Nephron (organoid): Measurements from ENCODE around the gene FA2H.
A peak's percentile ranks its signal among the peaks of the same experiment; 100 is the strongest.

ENCODE experiments used
- H3K27ac Mint-ChIP-seq, 3 experiments: 2 replicates each; pipeline ENCODE4 v1.8.0; 2020; ENCODE audit warnings: mixed read lengths in 3 of 3, mild to moderate bottlenecking in 2 of 3, moderate library complexity in 1 of 3
- H3K27me3 Mint-ChIP-seq: 2 replicates; pipeline ENCODE4 v1.8.0; 2021; ENCODE audit warnings: low read depth, mild to moderate bottlenecking, moderate library complexity, mixed read lengths
- H3K36me3 Mint-ChIP-seq: 2 replicates; pipeline ENCODE4 v1.8.0; 2020; ENCODE audit warnings: low read depth, mixed read lengths
- H3K4me1 Mint-ChIP-seq: 2 replicates; pipeline ENCODE4 v1.8.0; 2020; ENCODE audit warnings: mixed read lengths
- H3K4me3 Mint-ChIP-seq, 3 experiments: 2 replicates each; pipeline ENCODE4 v1.8.0; 2020; ENCODE audit warnings: mild to moderate bottlenecking in 3 of 3, mixed read lengths in 3 of 3, moderate library complexity in 2 of 3
- H3K9me3 Mint-ChIP-seq: 2 replicates; pipeline ENCODE4 v1.8.0; 2020; ENCODE audit warnings: mixed read lengths
- TF ChIP-seq, protein P1 (sequence below), 3 experiments: fragments of 200-600 bp; sonication (generic); IDR thresholded peaks; one replicate each; pipeline ENCODE4 v1.5.0; 2021; ENCODE audit warnings: antibody characterized with exemption in 3 of 3; ENCODE audit not compliant: unreplicated experiment in 3 of 3

The FA2H gene

DNA sequence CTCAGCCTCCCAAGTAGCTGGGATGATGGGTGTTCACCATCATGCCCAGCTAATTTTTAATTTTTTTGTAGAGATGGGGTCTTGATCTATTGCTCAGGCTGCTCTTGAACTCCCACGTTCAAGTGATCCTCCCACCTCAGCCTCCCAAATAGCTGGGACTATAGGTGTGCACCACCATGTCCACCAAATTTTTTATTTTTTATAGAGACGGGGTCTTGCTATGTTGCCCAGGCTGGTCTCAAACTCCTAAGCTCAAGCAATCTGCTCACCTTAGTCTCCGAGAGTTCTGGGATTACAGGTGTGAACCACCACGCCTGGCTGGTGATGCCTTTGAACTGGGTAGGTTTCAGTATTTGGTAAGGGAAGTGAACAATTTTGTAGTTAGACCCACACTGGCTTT lies 30.1 kb downstream of the FA2H start:
- peaks cover 7% of the 10 kb centered on the region for H3K4me1 Mint-ChIP-seq
- peaks cover 3% of the 10 kb centered on the region for H3K27me3 Mint-ChIP-seq
- H3K9me3 Mint-ChIP-seq = no peaks in the 10 kb centered on the region
- no peak overlapping the region for H3K27ac Mint-ChIP-seq
- no peak overlapping the region for H3K4me3 Mint-ChIP-seq
- no peaks in the 10 kb centered on the region for H3K36me3 Mint-ChIP-seq
- TF ChIP-seq, protein P1, sequence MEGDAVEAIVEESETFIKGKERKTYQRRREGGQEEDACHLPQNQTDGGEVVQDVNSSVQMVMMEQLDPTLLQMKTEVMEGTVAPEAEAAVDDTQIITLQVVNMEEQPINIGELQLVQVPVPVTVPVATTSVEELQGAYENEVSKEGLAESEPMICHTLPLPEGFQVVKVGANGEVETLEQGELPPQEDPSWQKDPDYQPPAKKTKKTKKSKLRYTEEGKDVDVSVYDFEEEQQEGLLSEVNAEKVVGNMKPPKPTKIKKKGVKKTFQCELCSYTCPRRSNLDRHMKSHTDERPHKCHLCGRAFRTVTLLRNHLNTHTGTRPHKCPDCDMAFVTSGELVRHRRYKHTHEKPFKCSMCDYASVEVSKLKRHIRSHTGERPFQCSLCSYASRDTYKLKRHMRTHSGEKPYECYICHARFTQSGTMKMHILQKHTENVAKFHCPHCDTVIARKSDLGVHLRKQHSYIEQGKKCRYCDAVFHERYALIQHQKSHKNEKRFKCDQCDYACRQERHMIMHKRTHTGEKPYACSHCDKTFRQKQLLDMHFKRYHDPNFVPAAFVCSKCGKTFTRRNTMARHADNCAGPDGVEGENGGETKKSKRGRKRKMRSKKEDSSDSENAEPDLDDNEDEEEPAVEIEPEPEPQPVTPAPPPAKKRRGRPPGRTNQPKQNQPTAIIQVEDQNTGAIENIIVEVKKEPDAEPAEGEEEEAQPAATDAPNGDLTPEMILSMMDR (IDR thresholded peaks at IDR 0.05; ENCODE audit: unreplicated experiment in 3 of 3) = no peak

- peaks cover 9% of the 10 kb centered on the region for H3K27me3 Mint-ChIP-seq
- no peaks in the 10 kb centered on the region for H3K9me3 Mint-ChIP-seq
- peaks cover 7% of the 10 kb centered on the region for H3K4me1 Mint-ChIP-seq
- no peaks in the 10 kb centered on the region for H3K36me3 Mint-ChIP-seq
- H3K27ac Mint-ChIP-seq = peak overlapping the region in 1 of 3 experiments; percentile 55
- no peak overlapping the region for H3K4me3 Mint-ChIP-seq
- TF ChIP-seq, protein P1 (IDR thresholded peaks at IDR 0.05; ENCODE audit: unreplicated experiment in 3 of 3) = no peak
These were observed 30.8 kb downstream of the FA2H start for GRCh38 chr16:74743668-74744299.

DNA sequence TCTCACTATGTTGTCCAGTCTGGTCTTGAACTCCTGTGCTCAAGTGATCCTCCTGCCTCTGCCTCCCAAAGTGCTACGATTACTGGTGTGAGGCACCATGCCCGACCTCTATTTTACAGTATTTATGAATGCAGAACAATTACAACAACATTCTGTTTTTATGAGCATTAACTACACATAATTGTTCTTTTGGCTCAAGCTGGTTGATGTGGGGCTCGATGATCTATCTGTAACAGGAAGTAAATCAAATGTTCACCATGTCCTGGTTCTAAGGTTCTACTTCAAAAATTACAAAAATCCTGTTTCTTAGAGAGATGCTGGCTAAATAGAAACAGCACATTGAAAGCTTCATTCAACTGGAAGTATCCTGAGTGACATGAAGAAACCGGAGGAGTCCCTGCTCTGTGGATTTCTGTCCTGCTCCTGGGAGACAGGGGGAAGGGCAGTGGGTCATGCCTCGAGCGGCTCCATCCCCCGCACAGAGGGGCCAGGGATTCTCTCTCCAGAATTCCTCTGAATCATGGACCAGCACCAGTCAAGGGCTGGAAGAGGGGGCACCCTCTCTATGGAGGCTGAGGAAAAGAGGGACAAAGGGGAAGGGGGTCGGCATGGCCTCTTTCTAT lies 31.5 kb downstream of the FA2H start:
- TF ChIP-seq, protein P1 (IDR thresholded peaks at IDR 0.05; ENCODE audit: unreplicated experiment in 3 of 3) = no peak
- no peaks in the 10 kb centered on the region for H3K9me3 Mint-ChIP-seq
- H3K4me3 Mint-ChIP-seq = no peak overlapping the region
- peak overlapping the region in 1 of 3 experiments; percentile 55 for H3K27ac Mint-ChIP-seq
- H3K4me1 Mint-ChIP-seq = peaks cover 7% of the 10 kb centered on the region
- no peaks in the 10 kb centered on the region for H3K36me3 Mint-ChIP-seq
- H3K27me3 Mint-ChIP-seq = peaks cover 13% of the 10 kb centered on the region

GRCh38 chr16:74742051-74742481 lies 32.6 kb downstream of the FA2H start:
- TF ChIP-seq, protein P1 (IDR thresholded peaks at IDR 0.05; ENCODE audit: unreplicated experiment in 3 of 3) = no peak
- Mint-ChIP-seq H3K27ac (no peak overlapping the region), H3K4me1 (peaks cover 7% of the 10 kb centered on the region), H3K27me3 (peaks cover 21% of the 10 kb centered on the region), H3K4me3 (no peak overlapping the region), H3K36me3 (no peaks in the 10 kb centered on the region), H3K9me3 (no peaks in the 10 kb centered on the region)

DNA sequence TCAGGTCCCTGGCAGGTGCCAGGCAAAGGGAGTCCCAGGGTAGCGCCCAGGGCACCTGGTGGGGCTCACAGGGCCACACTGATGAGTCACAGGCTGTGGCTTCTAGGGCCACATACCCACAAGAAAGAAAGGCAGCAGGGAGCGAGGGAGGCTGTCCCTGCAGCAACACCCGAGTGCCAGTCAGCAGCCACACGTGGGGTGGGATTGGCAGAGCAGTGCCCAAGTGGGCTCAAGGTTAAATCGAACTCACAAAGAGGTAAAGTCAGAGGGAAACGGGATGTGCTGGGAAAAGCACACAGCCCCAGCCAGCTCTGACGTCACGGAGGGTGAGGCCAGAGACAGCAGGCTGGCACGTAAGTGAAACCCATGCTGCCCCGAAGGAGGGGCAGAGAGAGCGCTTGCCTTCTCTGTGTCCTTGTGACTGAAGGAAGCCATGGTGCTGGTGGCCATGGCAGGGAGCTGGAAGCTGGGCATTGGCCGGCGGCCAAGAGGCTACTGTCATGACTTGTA lies 33.8 kb downstream of the FA2H start:
- H3K27me3 Mint-ChIP-seq = peaks cover 21% of the 10 kb centered on the region
- TF ChIP-seq, protein P1 (IDR thresholded peaks at IDR 0.05; ENCODE audit: unreplicated experiment in 3 of 3) = no peak
- no peak overlapping the region for H3K27ac Mint-ChIP-seq
- H3K4me1 Mint-ChIP-seq = peaks cover 7% of the 10 kb centered on the region
- no peak overlapping the region for H3K4me3 Mint-ChIP-seq
- H3K9me3 Mint-ChIP-seq = no peaks in the 10 kb centered on the region
- no peaks in the 10 kb centered on the region for H3K36me3 Mint-ChIP-seq
